HT-29 (cell line): ENCODE measurements around the gene DYRK3. TPM values are rescaled to one million over a fixed set of nuclear protein-coding genes. Genes with fewer than 3 reads are reported as not detected.
"Not testable (repeated sequence)": the region's sequence is repeated elsewhere in the genome, so short reads cannot be mapped to it uniquely, and the experiment has no call there.

Experiments used
- DNase-seq: peaks from one replicate; pipeline ENCODE4 v3.0.0-alpha.2; 2015; ENCODE audit warnings: low spot score
- total RNA-seq: library from RNA; depleted of rRNA; stranded (reverse); fragments of >200 nt; shearing (Covaris generic); gene quantifications from 2 replicates; pipeline ENCODE4 v1.2.3, GENCODE V29; 2014

DYRK3 gene
- total RNA-seq, 1 experiment from 2014 or later, result 0.36 TPM

DNA sequence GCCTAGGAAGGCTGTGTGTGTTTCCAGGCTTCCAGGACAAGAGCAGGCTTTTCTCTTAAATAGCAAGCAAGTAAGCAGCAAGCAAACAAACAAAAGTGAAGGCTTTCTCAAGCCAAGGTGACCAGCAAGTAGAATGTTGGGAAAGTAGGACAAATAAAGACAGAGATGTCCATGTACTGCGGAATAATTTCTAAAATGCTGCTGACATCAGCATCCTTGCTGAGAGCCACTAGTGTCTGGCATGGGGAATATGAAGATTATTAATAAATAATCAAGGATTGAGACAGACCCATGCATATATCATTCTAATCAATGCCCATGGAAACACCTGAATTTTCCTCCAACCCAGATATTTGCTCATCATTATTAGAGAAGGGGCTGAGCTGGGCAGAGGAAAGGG, 6.4 kb upstream of the DYRK3 start:
- no peak for DNase-seq

DNA sequence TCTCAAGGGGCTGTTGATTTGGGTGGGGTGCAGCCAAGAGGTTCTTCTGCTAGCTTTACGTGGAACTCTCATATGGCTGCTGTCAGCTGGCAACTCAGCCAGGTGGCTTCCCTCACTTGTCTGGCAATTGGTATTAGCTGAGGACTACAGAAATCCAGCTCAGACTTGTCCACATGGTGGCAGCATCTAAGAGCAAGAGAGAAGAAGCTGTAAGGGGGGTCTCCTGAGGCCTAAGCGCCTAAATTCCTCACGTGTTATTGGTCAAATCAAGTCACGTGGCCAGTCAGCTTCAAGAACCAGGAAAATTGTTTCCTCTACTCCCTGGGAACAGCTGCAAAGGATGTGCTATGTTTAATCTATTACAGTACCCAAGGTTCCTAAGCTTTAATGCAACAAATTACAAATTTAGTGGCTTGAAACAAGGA, 4.2 kb upstream of the DYRK3 start:
- DNase-seq, result peak; percentile 79

DNA sequence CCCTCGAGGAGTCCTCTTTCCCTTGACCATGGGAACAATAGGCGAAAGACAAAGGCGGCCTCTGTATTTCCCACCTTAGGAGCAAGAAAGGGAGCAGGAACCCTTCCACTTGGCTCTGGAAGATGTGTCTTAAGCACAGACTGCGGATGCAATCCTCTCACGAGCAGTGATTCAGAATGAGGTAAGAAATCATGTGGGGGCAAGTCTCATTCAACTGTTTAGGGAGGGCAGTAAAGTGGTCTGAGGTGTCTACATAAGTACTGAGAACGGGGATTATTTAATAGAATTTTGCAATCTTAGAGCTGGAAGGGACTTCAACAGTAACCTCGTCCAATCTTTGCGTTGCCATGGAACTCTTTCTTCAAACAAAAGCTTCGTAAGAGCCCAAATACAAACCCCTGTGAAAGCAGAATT, 1.6 kb upstream of the DYRK3 start:
- DNase-seq, result no peak

DNA sequence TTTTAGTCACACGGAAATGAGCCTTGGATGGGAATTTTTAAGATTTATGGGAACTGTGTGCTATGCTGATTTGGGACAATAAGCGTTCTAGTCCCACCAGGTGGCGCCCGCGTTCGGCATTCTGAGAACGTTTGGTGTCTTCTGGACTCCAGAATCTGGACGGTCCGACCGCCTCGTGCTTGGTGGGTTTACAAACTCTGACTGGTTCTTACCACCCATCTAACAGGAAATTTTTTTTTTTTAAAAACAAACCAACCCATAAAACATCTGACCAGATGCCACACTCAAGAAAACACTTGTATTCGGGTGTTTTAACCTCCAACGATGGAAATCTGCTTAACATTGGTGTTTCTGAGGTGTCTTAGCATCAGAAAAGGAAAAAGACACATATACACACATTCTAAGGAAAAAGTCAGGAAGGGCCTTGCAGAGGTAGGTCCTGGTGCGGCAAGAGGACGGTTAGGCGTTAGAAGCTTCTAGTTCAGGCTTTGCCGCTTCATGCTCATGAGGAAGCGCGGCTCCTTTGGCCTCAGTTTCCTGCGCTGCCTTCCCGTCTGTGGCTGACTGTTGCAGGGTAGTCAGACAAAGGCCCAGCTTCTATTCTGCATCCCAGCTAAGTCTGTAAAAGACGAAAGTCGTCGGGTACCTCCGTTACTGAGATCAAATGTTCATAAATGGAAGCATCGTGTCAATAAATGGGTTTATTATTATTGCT, 814 bp upstream of the DYRK3 start:
- peak; percentile 98 for DNase-seq

DNA sequence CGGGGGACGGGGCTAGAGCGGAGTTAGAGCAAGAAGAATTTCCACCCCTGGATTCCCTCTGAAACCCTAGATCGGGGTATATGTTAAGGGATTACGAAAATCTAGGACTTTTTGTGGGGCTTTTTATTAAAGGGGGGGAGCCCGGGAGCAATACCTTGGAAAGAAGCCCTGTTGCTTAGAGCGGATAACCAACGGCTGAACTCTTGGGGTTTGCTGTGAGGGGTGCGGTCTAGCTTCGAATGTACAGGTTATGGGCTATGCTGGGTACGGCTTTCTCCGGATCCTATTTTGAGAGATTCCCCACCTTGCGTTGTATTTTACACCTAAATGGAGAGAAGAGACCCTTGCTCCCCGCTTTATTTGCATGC, 626 bp downstream of the DYRK3 start:
- no peak for DNase-seq

DNA sequence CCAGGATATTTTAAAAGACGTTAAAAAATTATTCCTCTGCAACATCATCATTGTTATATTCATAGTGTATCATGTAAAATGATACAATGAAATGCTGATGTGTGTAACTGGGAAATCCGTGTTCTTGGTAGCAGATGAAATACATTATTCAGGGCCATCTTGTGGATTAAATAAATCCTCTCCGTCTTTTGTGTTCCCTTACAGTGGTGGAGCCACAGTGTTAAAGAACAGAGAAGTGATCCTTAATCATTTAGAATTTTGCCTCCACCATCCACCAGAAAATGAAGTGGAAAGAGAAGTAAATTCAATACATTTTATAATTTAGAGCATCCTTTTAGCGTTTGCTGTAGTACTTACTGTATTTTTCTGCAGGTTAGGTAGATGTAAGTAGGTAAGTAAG, 1.3 kb downstream of the DYRK3 start:
- no peak for DNase-seq

DNA sequence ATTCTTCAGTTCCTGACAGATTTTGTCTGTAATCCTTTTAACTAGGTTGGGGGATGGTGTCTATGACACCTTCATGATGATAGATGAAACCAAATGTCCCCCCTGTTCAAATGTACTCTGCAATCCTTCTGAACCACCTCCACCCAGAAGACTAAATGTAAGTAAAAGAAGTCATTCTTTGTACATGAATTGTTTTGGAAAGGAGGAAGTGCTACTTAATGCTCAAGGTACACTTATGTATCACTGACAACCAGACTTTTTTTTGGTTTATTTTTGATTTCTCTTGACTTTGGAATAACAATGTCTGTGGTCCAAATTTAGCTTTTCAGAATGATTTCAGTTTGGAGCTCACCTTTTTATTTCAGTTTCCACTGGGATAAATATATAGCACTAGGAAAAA, 2.3 kb downstream of the DYRK3 start:
- no peak for DNase-seq

DNA sequence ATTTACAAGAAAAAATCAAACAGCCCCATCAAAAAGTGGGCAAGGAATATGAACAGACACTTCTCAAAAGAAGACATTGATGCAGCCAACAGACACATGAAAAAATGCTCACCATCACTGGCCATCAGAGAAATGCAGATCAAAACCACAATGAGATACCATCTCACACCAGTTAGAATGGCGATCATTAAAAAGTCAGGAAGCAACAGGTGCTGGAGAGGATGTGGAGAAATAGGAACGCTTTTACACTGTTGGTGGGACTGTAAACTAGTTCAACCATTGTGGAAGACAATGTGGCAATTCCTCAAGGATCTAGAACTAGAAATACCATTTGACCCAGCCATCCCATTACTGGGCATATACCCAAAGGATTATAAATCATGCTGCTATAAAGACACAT, 6.7 kb downstream of the DYRK3 start:
- DNase-seq, result not testable (repeated sequence)

DNA sequence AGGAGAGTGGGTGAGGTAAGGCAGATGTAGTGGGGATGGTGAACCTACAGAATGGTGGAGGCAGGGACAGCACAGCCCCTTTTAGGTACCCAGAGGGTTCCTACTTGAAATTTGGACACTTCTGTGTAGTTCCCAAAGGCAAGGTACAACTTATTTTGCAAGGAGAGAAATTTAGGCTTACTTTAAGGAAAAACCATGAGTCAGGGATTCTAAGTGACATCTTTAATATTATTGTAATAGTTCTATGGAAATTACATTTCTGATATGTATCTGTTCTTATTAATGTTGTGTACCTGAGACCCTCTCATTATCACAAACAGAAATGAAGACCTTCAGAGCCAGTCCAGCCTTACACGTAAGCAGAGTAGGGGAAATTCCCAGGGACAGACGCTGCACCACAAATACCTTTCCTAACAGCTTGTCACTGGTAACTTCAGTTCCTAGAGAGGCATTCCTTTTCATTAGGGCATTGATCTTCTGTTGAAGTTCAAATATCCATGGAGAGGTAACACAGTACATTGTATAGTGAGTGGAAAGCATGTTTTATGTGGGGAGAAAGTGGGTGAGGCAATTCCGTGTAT, 7.9 kb downstream of the DYRK3 start:
- no peak for DNase-seq

DNA sequence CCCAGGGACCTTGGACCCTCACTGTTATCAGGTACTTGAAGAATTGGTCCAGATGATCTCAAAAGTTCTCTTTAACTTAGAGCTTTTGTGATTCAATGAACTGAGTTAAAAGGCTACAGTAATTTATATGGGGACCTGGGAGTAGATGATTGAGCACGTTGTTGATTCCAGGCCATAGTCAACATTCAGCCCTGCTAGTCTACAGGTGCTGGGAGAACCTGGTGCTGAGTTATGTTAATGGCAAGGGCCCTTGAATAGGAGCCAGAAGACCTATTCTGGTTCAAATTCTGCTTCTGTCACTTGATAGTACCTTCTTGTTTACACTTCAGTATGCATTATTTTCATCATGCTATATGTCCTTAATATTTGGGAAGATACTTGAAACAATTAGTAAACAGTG, 11.2 kb downstream of the DYRK3 start:
- DNase-seq, result no peak

DNA sequence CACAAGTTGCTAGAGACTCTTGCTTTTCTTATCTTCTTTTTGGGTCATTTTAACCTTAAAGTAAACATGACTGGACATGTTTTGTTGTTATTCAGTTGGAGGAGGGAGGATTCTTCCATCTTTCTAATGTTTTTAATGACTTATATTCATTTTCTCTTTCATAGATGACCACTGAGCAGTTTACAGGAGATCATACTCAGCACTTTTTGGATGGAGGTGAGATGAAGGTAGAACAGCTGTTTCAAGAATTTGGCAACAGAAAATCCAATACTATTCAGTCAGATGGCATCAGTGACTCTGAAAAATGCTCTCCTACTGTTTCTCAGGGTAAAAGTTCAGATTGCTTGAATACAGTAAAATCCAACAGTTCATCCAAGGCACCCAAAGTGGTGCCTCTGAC, 11.9 kb downstream of the DYRK3 start:
- DNase-seq, result no peak

DNA sequence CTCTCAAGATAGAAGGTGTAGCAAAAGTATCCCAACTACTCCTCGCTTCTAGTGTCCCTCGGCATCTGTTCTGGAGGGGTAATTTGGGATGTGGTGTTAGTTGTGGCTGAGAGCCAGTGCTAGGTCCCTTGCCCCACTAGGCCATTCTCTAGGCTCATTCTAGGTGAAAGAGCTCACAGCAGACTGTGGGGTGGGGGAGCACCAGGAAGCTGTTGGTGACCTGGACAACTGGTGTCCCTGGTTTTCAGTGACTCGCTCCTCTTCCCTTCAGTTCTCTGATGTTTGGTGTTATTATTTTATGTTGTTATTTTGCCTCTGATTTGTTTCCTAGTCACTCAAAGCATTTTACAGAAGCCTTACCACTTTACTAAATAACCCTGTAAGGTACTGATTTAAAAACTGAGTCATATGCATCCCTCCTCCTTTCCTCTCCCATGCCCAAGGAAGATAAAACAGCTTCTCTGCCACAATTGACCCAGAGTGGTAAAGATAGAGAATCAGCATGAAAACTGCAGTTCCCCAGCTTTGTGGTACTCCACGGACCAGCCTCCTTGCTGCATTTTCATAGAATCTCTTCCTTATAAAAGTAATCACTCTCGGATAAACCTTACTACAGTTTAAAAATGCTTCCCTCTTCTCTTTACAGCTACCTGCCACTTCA, 14.1 kb downstream of the DYRK3 start:
- DNase-seq, result no peak

DNA sequence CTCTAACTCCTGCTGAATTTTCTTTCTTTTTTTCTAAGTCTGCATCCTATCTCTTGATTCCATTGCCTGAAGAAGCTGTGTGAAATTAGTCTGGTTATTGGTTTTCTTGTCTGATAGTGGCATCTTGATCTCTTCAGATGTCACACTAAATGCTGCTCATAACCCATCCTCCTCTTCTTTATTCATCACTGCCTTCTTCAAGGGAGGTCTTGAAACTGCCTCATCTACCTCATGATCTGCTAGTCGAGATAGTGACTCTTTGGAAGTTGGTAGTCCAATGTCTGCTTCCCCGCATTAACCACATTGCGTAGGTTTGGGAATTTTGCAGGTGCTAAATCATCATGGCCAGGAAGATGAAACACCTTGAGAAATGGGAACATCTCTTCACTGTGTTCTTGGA, 15.7 kb downstream of the DYRK3 start:
- no peak for DNase-seq

DNA sequence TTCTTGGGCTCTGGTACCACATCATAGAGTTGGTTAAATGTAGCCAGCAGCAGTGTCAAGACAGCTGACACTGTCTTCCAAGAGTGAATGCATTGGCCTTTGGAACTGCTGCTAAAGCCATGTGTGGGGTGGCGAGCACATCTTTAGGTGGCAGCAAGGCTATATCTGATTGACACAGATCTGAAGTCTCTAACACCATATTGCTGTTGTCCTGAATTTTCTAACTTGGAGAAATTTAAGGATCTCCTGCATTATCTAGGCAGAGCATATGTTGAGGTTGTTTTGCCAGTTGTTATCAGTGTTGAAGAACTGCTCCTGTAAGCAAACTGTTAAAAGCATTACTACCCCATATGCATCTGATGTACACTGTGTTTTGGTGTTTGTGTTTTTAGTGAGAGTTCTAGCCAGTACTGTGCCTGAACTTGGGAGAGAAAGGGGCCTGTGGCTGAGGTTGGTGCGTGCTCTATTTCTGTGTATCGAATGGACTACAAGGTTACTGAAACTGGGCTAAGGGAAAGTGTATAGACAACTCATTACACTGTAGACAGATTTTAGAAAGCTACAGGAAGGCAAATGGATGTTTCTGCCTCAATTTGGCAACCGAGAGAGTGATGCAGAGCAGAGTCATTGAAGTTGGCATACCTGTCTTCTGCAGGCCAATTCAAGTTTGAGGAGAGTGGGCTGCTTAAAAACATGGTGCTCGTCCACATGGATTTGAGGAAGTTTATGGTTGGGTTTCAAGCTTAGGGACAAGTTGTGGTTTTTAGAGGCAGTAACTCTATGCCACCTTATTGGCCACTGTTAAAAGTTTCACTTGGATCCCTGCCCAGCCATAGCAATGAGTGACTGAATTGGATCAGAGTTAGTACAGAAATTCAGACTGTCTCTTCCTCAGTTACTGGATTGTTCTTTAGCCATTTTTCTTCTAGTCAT, 16.9 kb downstream of the DYRK3 start:
- DNase-seq, result no peak

DNA sequence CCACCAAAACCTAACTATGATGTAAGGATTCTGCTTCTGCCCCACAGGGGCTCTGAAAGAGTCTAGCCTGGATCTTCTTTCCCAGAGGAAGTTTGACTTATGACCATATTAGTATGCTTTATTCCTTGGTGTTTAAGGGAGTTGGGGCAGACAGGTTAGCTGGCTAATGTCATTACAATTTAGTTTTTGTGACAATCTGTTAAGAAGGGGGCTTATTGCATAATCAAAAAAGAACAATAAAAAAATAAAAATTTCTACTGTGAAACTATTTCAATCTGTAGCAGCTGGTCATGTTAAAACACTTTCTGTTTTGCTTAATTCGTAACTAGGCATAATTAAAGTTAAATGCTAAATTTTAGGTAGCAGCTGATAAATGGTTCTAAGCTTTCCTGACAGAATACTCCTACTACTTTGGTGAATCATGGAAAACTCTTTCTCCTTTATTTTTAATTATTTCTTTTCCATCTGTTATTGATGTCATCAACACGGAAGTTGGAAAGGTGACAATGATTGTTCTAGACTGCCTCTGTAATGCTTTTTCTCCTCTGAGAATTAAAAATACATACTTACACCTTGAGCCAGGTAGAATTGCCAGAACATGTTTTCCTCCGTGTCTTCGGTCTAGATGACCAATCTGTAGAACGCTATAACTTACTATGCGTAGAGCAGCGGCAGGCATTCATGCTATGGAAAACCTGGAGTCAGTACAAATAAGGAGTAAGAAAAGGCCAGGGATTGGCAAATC, 18.6 kb downstream of the DYRK3 start:
- no peak for DNase-seq

DNA sequence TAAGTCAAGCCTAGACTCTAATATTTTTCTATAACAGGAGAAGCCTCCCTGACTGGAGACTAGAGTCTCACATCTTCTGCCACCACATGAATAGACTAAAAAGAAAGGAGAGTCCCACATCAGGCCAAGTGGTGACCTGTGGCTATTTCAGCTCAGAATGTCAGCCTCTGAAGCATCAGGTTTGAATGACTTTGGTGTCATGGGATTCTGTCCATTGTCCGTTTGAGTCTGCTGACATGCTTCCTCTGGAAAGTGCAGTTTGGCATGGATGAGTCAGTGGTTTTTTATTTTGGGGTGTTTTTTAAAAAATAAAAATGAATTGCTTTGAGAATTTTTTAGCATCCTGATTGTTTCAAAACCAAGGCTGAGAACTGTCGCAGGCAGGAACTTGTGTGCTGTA, 19.5 kb downstream of the DYRK3 start:
- DNase-seq, result no peak

DNA sequence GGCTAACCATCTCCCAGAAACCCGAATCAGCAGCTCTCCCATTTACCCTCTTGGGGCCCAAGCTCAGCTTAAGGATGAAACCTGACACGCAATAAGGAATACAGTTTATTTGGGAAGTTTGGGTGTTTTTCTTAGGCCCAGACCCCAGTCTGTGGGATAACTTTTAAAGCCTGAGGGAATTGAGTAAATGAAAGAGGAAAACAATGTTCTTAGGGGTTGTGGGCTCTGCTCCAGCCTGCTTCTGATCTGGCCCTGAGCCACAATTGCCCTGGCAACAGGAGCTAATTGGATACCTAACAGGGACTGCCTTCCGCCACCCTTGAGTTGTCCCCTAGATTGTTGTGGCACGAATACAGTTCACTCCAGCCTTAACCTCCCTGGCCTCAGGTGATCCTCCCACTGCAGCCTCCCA, 20.1 kb downstream of the DYRK3 start:
- no peak for DNase-seq

DNA sequence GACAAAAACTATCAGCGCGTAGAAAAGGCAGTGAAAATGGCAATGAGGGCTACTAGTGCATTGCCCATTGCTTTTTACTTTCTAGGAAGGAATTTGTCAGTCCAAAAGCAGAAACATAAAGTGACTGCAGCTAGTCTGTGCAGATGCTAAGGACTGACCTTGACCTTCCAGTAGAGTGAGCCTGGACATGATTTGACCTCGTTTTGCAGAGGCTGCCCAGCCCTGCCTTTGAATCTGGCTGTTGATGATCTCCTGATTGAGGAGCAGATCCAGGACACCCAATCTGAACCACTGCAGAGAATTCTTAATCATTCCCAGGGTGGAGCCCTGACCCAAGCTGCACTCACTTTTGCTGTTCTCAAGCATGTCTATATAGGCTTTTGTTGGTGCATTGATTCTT, 21.6 kb downstream of the DYRK3 start:
- no peak for DNase-seq

DNA sequence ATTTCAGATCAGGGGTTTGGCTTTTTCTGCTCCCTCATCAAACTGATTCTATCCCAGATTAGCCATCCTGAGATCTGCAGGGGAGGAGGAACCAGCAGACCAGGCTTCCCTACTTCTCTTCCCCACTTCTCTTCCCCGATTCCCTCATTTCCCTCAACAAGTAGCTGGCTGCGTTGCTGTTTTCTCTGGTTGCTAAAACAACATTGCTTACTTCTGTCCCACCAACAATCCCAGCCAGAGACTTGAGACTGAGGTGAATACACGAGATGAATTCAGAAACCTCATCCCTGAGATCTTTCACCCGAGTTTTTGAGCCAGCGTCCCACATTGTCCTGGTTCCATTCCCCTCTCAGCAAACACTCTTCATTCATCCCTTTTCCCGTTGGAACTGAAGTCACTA, 22.4 kb downstream of the DYRK3 start:
- no peak for DNase-seq

DNA sequence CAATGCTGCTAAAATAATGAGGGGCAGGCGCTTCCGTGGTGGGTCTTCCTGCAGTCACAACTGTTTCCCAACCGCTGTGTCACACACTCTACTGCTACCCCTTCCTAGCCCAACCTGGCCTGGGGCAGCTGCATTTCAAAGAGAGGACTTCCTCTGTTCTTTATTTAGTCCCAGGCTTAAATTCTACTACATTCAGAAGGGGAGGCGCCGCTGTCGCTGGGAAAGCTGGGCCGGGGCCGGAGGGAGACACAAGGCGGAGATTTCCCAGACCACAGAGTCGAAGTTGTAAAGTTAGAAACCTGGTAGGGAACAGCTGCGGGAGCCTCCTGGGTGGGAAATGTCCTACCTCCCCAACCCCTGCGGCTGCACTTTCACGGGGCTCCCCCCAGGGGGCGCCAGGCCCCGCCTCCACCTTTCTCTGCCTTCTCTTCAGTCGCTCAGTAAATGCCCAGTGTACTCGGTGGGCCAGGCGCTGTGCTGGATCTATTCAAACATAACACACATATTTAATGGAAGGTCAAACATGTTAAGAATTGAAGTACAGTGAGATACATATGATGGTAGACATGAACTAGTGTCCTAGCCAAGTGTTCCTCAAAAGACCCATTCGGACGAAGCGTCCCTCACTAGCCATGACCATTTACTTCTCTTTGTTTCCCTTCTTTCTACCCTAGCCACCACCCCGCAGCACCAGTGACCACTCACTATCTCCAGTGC, 23.1 kb downstream of the DYRK3 start:
- peak; percentile 30 for DNase-seq

DNA sequence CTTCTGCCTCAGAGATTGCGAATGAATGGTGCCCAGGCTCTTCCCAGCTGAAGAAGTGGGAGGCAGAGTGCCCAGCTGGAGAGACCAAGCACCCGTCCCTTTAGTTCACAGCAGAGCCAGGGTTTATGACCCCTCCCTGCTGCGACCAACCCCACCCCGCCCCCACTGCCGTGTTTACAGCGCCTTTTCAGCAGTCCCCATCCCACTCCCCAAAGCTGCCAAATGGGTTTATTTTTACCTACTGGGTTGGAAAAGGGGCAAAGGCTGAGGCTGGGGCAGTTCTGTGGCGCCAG, 23.6 kb downstream of the DYRK3 start:
- no peak for DNase-seq
